GM19043 (cell line): ENCODE data around the gene RBM20.
"Not testable (repeated sequence)": the region's sequence is repeated elsewhere in the genome, so short reads cannot be mapped to it uniquely, and the experiment has no call there.

Source experiments
- ATAC-seq: cut with Tn5 transposase; IDR thresholded peaks from one replicate; pipeline ENCODE4 v1.9.1; 2021; ENCODE audit warnings: low read depth; ENCODE audit not compliant: unreplicated experiment

The RBM20 gene

DNA sequence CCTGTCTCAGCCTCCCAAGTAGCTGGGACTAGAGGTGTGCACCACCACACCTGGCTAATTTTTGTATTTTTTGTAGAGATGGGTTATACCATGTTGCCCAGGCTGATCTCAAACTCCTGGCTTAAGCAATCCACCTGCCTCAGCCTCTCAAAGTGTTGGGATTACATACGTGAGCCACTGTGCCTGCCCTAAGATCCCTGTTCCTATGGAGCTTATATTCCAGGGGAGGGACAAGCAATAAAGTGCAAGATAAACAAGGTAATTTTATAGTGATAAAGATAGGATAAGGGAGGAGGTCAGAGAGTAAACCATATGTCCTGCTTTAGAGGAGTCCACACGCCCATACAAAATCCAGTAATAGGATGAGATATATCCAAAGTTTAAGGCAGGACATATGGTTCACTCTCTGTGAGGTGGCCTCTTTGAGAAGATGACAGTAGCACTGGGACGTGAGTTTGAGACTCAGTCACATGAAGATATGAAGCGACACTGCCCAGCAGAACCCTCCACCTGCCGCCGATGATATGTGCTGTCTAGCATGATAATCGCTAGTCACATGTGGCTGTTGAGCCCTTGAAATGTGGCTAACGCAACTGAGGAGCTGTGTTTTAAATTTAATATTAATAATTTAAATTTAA lies 114.1 kb downstream of the RBM20 start:
- no peak for ATAC-seq

- no peak for ATAC-seq
These were observed 114.8 kb downstream of the RBM20 start for GRCh38 chr10:110758898-110759297.

- ATAC-seq: no peak
These were observed 115.4 kb downstream of the RBM20 start for GRCh38 chr10:110759523-110759922.

DNA sequence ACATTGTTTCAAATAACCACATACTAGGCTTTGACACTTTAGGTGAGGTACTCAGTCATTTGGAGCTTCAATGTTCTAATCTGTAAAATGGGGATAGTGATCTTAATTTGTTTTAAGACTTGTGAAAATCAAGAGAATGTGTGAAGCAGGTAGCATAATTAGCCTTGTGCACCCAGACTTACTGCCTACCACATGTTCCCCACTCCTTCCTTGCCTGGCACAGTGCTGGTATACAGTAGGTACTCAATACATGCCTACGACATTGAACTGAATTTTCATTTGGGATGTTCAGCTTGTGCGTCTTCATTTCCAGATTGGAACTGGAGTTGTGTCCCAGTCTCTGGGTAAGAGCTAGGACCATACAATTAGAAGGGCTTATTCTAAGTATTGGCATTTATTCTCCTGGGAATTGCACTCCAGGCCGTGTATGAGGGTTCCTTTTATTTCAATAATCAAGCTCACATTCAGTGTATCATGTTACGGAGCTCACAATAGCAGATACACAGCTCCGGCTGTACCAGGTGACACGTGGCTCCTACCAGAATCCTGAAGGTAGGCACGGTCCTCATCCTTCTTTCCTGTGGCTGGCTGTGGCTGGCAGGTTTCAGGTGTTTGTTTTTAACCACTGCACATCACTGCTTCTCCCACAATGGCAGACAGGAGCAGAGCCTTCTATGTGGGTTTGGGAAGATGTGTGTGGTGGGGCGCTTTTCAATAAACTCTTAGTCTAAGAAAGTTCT lies 118.1 kb downstream of the RBM20 start:
- ATAC-seq: no peak

- no peak for ATAC-seq
These were observed 118.7 kb downstream of the RBM20 start for GRCh38 chr10:110762849-110763211.

DNA sequence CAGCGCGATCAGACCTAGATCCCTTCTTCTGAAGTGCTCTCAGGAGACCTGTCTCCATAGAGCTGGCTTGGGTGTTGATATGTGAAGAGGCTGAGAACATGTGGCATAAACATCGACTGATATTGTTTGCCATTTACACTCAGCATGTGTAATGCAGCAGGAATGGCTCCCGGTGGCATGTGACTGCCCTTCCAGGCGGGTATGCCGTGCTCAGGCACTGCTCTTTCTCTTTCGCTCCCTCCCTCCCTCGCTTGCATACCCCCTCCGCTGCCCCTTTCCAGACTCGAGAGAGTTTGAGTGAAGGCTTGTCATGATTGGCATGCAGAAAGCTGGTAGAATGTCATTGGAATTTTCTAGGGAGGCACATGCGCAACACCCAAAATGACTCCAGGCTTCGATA lies 120.2 kb downstream of the RBM20 start:
- ATAC-seq: no peak

GRCh38 chr10:110764793-110765512 lies 120.8 kb downstream of the RBM20 start:
- ATAC-seq: no peak

DNA sequence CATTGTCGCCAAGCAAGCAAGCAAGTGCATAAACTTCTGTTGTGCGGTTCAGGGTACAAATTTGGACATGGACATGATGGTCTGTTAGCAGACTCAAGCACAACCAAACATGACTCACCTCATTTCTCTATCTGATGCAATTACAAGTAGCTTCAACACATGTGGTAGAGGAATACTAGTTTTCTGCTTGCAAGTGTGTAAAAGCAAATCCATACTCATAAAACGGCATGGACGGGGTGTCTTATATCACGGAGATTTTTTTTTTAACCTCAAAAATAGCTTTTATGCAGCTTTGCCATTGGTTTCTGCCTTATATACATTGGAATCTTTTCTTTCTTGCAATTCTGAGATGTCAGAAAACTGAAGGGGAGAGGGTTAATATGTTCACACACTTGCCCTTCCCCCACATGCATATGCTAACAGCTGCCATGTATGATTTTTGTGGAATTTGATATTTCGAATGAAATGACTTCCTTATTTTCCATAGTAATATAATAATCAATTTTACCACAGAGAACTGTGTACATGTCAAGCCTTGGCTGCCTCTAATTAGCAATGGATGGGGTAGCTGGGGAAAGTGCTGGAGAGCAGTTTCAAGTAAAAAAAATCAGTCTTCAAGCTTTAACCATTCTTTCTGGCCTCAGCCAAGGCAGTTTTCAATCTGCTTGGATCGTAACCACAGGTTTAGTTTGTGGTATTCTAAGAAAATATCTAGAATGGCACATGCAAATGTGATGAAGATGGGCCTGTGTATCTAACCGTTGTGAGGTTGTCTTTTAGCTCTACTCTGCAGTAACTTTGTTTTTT lies 121.6 kb downstream of the RBM20 start:
- peak; percentile 45 for ATAC-seq

DNA sequence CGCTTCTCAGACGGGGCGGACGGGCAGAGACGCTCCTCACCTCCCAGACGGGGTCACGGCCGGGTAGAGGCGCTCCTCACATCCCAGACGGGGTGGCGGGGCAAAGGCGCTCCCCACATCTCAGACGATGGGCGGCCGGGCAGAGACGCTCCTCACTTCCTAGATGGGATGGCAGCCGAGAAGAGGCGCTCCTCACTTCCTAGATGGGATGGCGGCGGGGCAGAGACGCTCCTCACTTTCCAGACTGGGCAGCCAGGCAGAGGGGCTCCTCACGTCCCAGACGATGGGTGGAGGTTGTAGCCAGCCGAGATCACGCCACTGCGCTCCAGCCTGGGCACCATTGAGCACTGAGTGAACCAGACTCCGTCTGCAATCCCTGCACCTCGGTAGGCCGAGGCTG lies 123.5 kb downstream of the RBM20 start:
- not testable (repeated sequence) for ATAC-seq

- no peak for ATAC-seq
These were observed 126.1 kb downstream of the RBM20 start for GRCh38 chr10:110770243-110770642.

GRCh38 chr10:110771486-110771885 lies 127.3 kb downstream of the RBM20 start:
- no peak for ATAC-seq

DNA sequence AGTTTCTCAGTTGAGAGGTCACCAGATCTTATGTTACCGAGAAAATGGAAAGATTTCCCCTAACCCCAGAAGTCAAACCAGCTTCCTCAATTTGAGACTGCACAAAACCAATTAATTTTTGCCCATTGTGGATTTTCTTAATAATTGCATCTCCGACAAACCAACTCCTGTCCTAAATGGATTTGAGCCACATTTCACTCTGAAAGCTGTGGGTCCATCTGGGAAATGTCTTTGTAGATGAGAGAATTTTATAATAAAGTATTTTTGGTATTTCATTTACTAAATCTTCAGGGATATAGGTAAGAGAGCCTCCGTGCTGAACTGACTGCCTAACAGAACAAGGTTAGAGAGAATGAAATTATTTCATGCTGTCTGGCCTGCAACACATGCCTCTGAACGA lies 127.9 kb downstream of the RBM20 start:
- ATAC-seq: no peak

DNA sequence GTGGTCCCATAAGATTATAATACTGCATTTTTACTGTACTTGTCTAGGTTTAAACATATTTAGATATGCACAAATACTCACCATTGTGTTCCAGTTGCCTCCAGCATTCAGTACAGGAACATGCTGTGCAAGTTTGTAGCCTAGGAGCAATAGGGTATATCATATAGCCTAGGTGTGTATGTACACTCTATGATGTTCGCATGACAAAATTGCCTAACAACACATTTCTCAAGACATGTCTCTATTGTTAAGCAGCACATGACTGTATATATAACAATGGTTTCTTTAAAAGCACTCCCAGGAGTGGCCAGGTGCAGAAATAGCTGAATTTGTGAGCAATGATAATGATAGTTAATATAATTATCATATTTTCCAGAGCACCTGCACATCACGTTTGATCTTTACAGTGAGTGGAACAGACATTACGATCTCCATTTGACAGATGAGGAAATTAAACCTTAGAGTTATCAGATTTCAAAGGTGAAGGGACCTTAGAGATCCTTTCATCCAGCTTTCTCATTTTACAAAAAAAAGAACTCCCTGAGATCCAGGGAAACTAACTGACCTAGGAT lies 128.4 kb downstream of the RBM20 start:
- no peak for ATAC-seq

DNA sequence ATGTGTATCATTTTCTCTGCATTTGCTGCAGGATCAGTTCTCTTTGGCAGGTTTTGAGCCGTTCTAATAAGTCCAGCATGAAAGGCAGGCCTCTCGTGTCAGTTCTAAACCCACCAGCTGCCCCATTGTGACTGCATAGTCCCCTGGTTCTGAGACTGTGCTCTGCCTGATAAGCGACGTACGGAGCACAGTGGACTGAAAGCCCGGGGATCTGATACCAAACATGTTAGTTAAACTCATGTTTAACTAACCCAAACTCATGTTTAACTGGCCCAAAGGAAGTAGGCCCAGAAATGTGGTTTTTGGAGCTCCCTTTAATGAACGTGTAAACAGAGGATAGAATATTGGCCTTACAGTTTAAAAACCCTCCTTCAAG lies 129.5 kb downstream of the RBM20 start:
- no peak for ATAC-seq

DNA sequence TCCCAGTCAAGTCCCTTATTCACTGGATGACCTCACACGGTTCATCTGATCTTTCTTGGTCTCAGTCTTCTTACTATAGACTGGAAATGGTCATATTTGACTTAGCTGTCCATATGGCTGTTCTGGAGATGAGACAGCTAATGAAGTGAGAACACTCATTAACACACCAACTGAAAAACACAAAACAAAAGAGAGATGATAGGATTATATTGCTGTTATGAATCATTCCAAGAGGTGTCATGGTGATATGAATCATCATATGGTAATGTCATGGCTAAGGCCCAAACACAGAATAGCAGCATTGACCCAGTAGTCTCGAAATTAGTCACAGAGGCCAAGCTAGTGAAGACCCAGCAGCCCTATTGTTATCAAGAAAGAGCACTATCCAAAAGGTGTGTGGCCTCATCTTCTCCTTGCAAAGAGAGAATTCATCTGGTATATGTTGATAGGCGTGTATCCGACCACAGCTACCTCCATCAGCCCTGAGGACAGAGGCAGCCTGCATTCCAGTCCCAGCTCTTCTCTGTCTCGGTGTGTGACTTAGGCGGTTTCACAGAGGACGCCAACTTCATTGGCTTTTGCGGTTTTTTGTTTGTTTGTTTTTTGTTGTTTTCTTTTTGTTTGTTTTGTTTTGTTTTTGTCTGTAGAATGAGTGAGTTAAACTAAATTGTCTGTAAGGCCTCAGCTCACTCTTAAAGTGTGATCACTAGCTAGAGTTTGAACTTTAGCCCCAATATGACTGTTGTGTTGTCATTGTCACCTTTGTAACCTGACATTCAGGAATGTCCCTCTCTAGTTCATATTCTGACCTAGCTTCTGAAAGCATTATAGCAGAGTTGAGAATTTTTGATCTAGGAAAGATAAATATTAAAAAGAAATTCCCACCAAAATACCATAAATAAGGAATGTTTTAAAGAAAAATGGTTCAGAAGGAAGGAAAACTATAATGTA lies 130.2 kb downstream of the RBM20 start:
- ATAC-seq: peak; percentile 95

DNA sequence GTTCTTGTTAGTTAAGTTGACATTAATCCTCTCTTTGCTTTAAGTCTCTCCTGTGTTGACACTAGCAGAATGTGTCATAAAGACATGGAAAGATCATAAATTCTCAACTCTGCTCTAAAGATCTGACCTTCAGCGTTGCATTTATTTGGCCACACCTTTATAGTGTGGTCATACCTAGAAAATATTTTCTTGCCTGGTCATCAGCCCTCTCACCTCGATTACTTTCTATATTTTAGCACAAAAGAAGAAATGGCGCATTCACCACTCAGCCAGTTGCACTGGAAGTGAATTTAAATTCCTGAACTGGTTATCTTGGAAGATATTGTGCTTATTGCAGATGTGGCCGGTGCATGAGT lies 130.9 kb downstream of the RBM20 start:
- ATAC-seq: no peak

DNA sequence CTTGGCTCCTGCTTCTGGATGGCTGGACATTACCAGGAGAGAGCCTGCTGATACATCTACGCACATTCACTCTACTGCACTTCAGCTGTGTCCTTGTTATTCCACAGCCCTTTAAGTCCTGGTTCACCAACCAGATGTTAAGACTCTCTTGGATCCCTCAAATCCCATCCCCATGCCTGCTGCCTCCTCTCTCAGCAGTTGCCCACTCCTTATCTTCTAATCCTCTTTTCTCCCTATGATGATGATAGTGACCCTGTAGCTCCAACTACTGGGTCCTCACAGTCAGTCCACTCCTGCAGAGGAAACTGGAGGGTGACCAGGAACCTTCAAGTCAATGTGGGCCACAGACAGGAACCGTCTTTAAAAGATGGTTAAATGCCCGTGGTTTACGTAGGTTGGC lies 131.3 kb downstream of the RBM20 start:
- ATAC-seq: no peak

DNA sequence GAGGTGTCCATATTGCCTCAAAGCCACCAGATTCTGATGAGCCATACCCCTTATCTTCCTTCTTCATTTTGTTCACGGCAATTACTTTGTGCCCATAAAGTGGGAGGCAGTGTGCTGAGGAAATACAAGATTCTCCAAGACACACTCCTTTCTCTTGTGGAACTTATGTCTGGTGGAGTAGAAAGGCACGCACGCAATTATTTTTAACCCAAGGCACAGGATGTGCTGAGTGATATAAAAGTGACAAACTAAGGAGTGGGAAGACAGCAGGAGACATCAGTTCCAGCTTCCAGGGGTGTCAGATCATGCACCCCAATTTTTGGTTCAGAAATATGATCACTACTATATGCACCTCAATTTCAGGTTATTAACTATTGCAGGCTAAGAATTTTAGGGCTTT lies 132.9 kb downstream of the RBM20 start:
- no peak for ATAC-seq

DNA sequence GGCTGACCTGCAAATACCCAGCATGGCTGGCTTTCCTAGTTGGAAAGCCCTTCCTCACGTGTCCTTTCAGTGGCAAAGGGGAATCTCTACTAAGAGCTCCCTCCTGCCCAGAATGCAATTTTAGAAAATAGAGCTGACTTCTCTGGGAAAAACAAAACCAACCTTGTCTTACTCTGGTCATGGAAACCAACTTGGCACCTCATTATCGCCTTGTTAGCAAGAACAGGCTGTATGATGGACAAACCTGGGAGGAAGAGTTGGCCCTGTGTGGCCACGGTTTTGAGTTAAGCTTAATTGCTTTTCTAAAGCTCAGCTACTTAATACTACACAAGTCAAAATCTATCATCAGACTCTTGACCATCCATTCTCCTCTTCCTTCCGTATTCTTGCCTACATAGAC lies 133.5 kb downstream of the RBM20 start:
- ATAC-seq: no peak

- no peak for ATAC-seq
These were observed 134.1 kb downstream of the RBM20 start for GRCh38 chr10:110778211-110778610.
